Cardiac muscle cell (in vitro differentiated cells and primary cell): ENCODE results near the gene MOSMO. TPM values are rescaled to one million over a fixed set of nuclear protein-coding genes. Genes with fewer than 3 reads are reported as not detected.
"Not testable (repeated sequence)": the region's sequence is repeated elsewhere in the genome, so short reads cannot be mapped to it uniquely, and the experiment has no call there.

Experiments used
- DNase-seq, 2 donors: peaks; one replicate each; pipeline versions ENCODE4 v3.0.0 to v3.0.0-alpha.2; 2010 to 2017; ENCODE audit warnings: low read depth in 1 of 2, low spot score in 1 of 2
- H3K27ac ChIP-seq: fragments of 200-600 bp; sonication (generic); 2 replicates; pipeline ENCODE4 v1.5.1; 2016
- H3K27me3 ChIP-seq: fragments of 200-600 bp; sonication (generic); 2 replicates; pipeline ENCODE4 v1.6.0; 2016; ENCODE audit warnings: control low read depth
- H3K36me3 ChIP-seq: fragments of 200-600 bp; sonication (generic); 2 replicates; pipeline ENCODE4 v1.5.1; 2016; ENCODE audit warnings: control low read depth
- H3K4me1 ChIP-seq: fragments of 200-600 bp; sonication (generic); 2 replicates; pipeline ENCODE4 v1.8.1; 2017; ENCODE audit warnings: low read depth, mild to moderate bottlenecking, mixed run types
- H3K4me3 ChIP-seq: fragments of 200-600 bp; sonication (generic); 2 replicates; pipeline ENCODE4 v1.5.1; 2016; ENCODE audit warnings: mild to moderate bottlenecking
- H3K9me3 ChIP-seq: fragments of 200-600 bp; sonication (generic); 2 replicates; pipeline ENCODE4 v1.5.1; 2017; ENCODE audit warnings: low read depth, mild to moderate bottlenecking, control low read depth
- polyA plus RNA-seq: library from polyadenylated mRNA; unstranded; fragments of >200 nt; fragmentation: Nextera tagmentation; extraction: Ambion mirVana; gene quantifications from 2 replicates; pipeline ENCODE4 v1.2.1, GENCODE V29; 2016
- total RNA-seq: library from RNA; depleted of rRNA; stranded (reverse); fragments of >200 nt; gene quantifications from 2 replicates; pipeline ENCODE4 v1.2.3, GENCODE V29; 2016
- TF ChIP-seq, protein P1 (sequence below): IDR thresholded peaks from 2 replicates; pipeline ENCODE4 v1.5.1; 2012; ENCODE audit warnings: low read depth, mild to moderate bottlenecking, low read length

The MOSMO gene
- total and polyA plus RNA-seq, 2 experiments from 2014 or later, result 7.0 to 14.7 TPM

DNA sequence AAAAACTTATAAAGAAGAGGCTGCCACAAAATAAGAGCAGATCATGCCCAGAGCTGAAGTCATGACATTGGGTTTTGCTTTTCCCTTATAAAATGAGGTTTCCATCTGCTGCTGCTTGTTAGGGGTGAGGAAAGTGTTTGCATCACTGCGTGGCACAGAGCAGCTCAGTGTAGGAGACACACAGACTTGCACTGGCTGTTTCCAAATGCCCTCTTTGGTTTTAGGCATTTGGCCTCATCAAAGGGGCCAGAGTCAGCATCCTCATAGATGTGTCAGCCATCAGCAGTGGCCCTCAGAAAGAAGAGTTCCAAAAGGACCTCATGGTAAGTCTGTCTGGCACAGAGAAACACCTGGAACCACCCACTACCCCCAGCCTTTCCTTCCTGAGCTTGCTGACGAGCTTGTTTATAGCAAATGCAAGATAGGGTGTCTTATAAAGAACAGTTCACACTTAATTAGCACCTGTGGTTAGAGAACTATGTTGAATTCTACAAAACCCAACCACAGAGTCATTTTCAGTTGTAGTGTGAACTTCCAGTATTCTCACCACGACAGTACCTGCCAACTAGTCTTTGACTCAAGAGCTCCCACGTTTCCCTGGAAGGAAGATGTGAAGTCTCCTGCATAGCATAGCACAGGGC lies 101.5 kb downstream of the MOSMO start:
- DNase-seq, result no peak
- TF ChIP-seq, protein P1, sequence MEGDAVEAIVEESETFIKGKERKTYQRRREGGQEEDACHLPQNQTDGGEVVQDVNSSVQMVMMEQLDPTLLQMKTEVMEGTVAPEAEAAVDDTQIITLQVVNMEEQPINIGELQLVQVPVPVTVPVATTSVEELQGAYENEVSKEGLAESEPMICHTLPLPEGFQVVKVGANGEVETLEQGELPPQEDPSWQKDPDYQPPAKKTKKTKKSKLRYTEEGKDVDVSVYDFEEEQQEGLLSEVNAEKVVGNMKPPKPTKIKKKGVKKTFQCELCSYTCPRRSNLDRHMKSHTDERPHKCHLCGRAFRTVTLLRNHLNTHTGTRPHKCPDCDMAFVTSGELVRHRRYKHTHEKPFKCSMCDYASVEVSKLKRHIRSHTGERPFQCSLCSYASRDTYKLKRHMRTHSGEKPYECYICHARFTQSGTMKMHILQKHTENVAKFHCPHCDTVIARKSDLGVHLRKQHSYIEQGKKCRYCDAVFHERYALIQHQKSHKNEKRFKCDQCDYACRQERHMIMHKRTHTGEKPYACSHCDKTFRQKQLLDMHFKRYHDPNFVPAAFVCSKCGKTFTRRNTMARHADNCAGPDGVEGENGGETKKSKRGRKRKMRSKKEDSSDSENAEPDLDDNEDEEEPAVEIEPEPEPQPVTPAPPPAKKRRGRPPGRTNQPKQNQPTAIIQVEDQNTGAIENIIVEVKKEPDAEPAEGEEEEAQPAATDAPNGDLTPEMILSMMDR, result no peak
- Histone ChIP-seq H3K4me3 (no peak overlapping the region), H3K27me3 (no peaks in the 10 kb centered on the region), H3K27ac (no peak overlapping the region), H3K4me1 (no peaks in the 10 kb centered on the region), H3K36me3 (no peaks in the 10 kb centered on the region), H3K9me3 (no peaks in the 10 kb centered on the region)

DNA sequence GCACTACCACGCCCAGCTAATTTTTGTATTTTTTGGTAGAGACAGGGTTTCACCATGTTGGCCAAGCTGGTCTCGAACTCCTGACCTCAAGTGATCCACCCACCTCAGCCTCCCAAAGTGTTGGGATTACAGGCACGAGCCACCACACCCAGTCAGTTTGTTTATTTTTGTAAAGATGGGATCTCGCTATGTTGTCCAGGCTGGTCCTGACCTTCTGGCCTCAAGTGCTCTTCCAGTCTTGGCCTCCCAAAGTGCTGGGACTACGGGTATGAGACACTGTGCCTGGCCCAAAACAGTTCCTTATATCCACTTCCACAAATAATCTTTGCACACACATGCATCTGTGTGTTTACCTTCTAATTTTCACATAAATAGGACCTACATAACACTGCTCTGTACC lies 103.7 kb downstream of the MOSMO start:
- not testable (repeated sequence) for H3K27me3 ChIP-seq, DNase-seq, H3K36me3 ChIP-seq, H3K4me3 ChIP-seq, H3K9me3 ChIP-seq, H3K4me1 ChIP-seq, H3K27ac ChIP-seq

DNA sequence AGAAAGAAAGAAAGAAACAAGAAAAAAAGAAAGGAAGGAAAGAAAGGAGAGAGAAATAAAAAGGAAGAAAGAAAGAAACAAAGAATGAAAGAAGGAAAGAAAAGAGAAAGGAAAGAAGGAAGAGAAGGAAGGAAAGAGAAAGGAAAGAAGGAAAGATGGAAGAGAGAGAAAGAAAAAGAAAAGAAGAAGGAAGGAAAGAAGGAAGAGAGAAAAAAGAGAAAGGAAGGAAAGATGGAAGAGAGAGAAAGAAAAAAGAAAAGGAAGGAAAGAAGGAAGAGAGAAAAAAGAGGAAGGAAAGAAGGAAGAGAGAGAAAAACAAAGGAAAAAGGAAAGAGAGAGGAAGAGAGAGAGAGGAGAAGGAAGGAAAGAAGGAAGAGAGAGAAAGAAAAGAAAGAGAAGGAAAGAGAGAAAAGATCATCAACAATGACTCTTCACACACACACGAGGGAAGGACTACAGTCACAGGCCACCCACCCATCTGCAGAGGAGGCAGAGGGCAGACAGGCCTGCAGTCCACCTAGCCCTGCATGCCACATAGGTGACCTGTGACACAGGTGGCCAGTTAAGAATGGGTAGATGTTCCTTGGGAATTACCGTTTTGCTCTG lies 108.3 kb downstream of the MOSMO start:
- TF ChIP-seq, protein P1, result no peak
- Histone ChIP-seq H3K27ac (no peak overlapping the region), H3K9me3 (no peaks in the 10 kb centered on the region), H3K4me1 (no peaks in the 10 kb centered on the region), H3K4me3 (no peak overlapping the region), H3K27me3 (no peaks in the 10 kb centered on the region), H3K36me3 (no peaks in the 10 kb centered on the region)
- no peak for DNase-seq

DNA sequence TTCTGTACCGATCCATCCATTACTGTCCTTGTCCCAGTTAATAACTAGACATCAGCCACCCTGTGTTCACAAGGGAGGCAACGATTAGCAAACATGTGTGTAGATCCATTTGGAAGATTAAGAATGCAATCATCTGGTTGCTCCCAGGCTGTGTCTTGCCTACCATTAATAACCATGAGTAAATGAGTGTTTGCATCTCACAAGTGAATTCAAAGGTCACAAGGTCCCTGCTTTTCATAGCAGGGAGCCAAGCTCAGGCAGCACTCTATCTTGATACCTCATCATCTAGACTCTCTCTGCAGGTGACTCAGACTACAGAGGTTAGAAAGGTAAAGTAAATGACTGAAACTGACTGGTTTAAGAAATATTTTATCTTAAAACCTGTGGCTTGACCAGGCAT lies 109.7 kb downstream of the MOSMO start:
- no peaks in the 10 kb centered on the region for H3K27me3 ChIP-seq
- TF ChIP-seq, protein P1, result no peak
- no peaks in the 10 kb centered on the region for H3K36me3 ChIP-seq
- H3K27ac ChIP-seq, result no peak overlapping the region
- DNase-seq, result no peak
- H3K4me3 ChIP-seq, result no peak overlapping the region
- no peaks in the 10 kb centered on the region for H3K4me1 ChIP-seq
- no peaks in the 10 kb centered on the region for H3K9me3 ChIP-seq

DNA sequence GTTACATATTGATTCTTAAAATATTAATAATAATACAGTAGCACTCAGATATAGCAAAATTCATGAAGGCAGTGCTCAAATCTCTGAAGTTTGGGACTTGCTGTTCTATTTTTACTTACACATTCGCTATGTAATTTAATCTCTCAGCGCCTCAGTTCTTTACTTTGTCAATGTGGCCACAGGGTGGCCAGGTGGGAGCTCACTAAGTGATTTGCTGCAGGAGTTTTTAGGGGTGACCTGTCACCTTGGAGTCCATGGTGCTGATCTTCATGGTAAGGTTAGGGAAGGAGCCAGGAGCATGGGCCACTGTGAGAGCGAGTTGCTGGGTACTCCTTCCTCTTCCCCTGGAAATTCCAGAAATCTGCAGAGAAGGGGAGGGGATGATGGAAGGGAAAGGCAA lies 112.5 kb downstream of the MOSMO start:
- DNase-seq, result peak in 1 of 2 donors; percentile 8
- Histone ChIP-seq H3K4me3 (no peak overlapping the region), H3K36me3 (no peaks in the 10 kb centered on the region), H3K27me3 (no peaks in the 10 kb centered on the region), H3K4me1 (no peaks in the 10 kb centered on the region), H3K9me3 (no peaks in the 10 kb centered on the region), H3K27ac (no peak overlapping the region)
- TF ChIP-seq, protein P1, result no peak

DNA sequence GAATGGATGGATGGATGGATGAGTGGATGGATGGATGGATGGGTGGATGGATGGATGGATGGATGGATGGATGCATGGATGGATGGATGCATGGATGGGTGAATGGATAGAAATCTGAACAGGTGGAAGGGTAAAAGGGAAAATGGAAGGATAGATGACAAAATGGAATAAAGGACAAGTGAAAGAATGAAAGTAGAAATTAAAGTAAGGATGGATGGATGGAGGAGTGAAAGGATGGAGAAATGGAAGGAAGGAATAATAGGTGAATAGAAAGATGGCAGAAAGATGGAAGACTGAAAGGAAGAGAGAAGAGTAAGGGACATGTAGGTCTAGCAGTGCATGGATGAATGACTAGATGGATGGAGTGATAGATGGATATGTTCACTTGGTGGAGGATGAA lies 114.3 kb downstream of the MOSMO start:
- Histone ChIP-seq H3K9me3 (no peaks in the 10 kb centered on the region), H3K4me1 (no peaks in the 10 kb centered on the region), H3K36me3 (no peaks in the 10 kb centered on the region), H3K27ac (no peak overlapping the region), H3K27me3 (no peaks in the 10 kb centered on the region), H3K4me3 (no peak overlapping the region)
- no peak for DNase-seq
- TF ChIP-seq, protein P1, result no peak
